Subcutaneous adipose tissue (tissue), 4 donors: Measurements from ENCODE around the gene MS4A12. TPM values are rescaled to one million over a fixed set of nuclear protein-coding genes. Genes with fewer than 3 reads are reported as not detected.

Source experiments
- CTCF ChIP-seq: fragments of 450-650 bp; IDR thresholded peaks from one replicate; pipeline ENCODE4 v1.5.1; 2016; ENCODE audit warnings: low read depth, mild to moderate bottlenecking, control low read depth, antibody characterized with exemption, moderate library complexity
- total RNA-seq, 4 donors: library from RNA; depleted of rRNA; stranded (reverse); fragments of >200 nt; gene quantifications; one replicate each; pipeline ENCODE4 v1.1.0, GENCODE V29; 2016

MS4A12 gene
- total RNA-seq, 4 donors from 2014 or later, result not detected

- no peak for TF ChIP-seq CTCF
These were observed 6.3 kb downstream of the MS4A12 start for GRCh38 chr11:60498853-60499252.

- no peak for TF ChIP-seq CTCF
These were observed 7.8 kb downstream of the MS4A12 start for GRCh38 chr11:60500276-60500910.

GRCh38 chr11:60502221-60502775 lies 9.7 kb downstream of the MS4A12 start:
- no peak for TF ChIP-seq CTCF

DNA sequence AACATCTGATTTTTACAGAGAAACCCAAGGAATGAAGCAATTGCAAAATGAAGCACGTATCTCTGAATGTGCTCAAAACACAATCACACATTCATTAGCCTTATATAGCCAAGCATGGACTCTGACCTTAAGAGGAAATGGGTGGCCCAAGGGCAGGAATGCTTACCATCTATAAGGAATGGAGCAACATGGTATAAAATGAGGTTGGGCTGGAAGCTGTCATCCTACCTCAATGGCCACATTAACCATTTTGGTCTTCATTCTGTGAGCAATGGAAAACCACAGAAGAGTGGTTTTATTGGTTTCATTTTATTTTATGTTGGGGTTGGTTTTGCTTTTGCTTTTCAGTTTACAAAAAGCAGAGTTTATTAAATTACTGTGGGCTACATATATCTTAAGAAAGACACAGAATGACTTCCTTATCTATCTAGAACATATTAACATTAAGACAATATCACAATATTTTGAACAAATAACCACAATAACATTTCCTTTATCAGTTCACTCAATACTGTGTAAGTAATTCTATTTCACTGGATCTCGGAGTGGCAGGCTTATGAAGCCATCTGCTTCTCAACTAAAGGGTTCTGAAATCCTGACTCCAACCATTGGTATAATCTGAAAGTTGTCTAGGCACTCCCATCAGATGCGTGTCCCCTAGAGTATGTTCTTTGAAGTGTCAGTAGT lies 11.8 kb downstream of the MS4A12 start:
- no peak for TF ChIP-seq CTCF

DNA sequence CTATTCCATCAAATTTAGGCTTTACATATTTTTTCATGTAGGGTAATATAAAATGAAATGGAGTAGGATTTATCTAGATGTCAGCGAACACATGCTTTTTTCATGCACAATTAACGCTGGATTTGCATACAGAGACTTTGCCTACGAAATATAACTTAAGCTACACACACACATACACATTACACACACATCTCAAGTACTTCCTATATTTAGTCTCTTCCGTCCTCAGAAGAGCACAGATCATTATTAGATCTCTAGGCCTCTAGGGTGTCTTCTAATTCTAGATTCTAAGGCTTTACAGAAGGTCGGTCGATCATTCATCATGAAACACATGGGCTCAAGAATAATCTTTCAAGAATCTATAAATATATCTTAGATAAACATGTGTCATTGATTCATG lies 18.8 kb downstream of the MS4A12 start:
- no peak for TF ChIP-seq CTCF

DNA sequence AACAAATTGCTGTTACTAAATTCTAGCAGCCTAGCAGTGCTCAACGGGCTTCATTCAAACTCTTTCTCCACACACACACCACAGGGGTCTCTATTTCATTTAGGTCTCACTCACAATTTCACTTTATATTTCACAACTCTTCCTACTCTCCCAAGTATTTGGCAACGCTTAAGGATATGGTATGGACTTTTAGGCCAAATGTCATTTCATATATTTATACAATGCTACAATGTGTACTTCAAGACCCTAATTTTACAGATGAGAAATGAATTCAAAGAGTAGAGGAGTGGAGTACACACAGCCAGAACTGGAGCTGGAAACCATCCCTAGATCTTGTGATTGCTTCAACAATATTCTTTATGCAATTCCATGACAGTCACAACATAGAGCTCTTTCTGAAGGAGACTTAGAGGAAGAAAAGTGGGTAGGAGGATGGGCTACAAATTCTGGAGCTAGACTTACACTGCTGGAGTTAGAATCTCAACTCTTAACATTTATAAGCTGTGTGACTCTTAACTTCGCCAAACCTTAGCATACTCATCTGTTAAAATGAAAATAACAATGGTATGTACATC lies 20.2 kb downstream of the MS4A12 start:
- no peak for TF ChIP-seq CTCF
